Glomerular visceral epithelial cell (primary cell): ENCODE results near the gene DYSF.
A peak's percentile ranks its signal among the peaks of the same experiment; 100 is the strongest.

ENCODE experiments used
- DNase-seq: peaks from one replicate; pipeline ENCODE4 v3.0.0-alpha.2; 2016; ENCODE audit errors: extremely low spot score

Gene DYSF

GRCh38 chr2:71502941-71503738, 49.8 kb downstream of the DYSF start:
- DNase-seq, result no peak

- DNase-seq, result no peak
Measured at GRCh38 chr2:71503837-71504236, 50.5 kb downstream of the DYSF start.

GRCh38 chr2:71504611-71505010, 51.2 kb downstream of the DYSF start:
- DNase-seq, result no peak

GRCh38 chr2:71505086-71505769, 51.9 kb downstream of the DYSF start:
- no peak for DNase-seq

- no peak for DNase-seq
Measured at GRCh38 chr2:71505770-71506140, 52.4 kb downstream of the DYSF start.

GRCh38 chr2:71506222-71507153, 53.1 kb downstream of the DYSF start:
- DNase-seq, result no peak

GRCh38 chr2:71507476-71507875, 54.1 kb downstream of the DYSF start:
- DNase-seq, result no peak

GRCh38 chr2:71510196-71510807, 56.9 kb downstream of the DYSF start:
- peak; percentile 63 for DNase-seq

- no peak for DNase-seq
Measured at GRCh38 chr2:71510938-71511337, 57.6 kb downstream of the DYSF start.

- DNase-seq, result no peak
Measured at GRCh38 chr2:71511776-71512175, 58.4 kb downstream of the DYSF start.

- no peak for DNase-seq
Measured at GRCh38 chr2:71512386-71512785, 59.0 kb downstream of the DYSF start.

GRCh38 chr2:71513096-71513495, 59.7 kb downstream of the DYSF start:
- no peak for DNase-seq

- no peak for DNase-seq
Measured at GRCh38 chr2:71513721-71514120, 60.4 kb downstream of the DYSF start.

GRCh38 chr2:71516253-71516888, 63.0 kb downstream of the DYSF start:
- no peak for DNase-seq

- no peak for DNase-seq
Measured at GRCh38 chr2:71517851-71518250, 64.5 kb downstream of the DYSF start.

GRCh38 chr2:71521436-71521950, 68.1 kb downstream of the DYSF start:
- DNase-seq, result no peak

- no peak for DNase-seq
Measured at GRCh38 chr2:71524476-71524875, 71.1 kb downstream of the DYSF start.

GRCh38 chr2:71526141-71526540, 72.8 kb downstream of the DYSF start:
- DNase-seq, result no peak

- DNase-seq, result no peak
Measured at GRCh38 chr2:71526975-71527374, 73.6 kb downstream of the DYSF start.

GRCh38 chr2:71528131-71528591, 74.8 kb downstream of the DYSF start:
- DNase-seq, result no peak

- no peak for DNase-seq
Measured at GRCh38 chr2:71528749-71529148, 75.4 kb downstream of the DYSF start.
